OCI-LY7 (cell line): Measurements from ENCODE around the gene MAST1. TPM values are rescaled to one million over a fixed set of nuclear protein-coding genes. Genes with fewer than 3 reads are reported as not detected.

Experiments
- BruUV-seq: library from RNA; stranded (reverse); fragments of 400-500 nt; replicated peaks from 2 replicates; lab custom pipeline; 2021; lab: Mats Ljungman, UMichigan
- CTCF ChIA-PET: fragments of 300-600 bp; sonication (Branson Sonifier 250); formaldehyde crosslinking; loops from one replicate; lab custom pipeline; 2022; ENCODE audit warnings: antibody characterized with exemption; ENCODE audit not compliant: unreplicated experiment; lab: Charles Lee
- POLR2A ChIA-PET: fragments of 300-600 bp; sonication (Branson Sonifier 250); formaldehyde crosslinking; loops from one replicate; lab custom pipeline; 2022; ENCODE audit warnings: antibody characterized with exemption; lab: Charles Lee
- DNase-seq: peaks from one replicate; pipeline ENCODE4 v3.0.0-alpha.2; 2015; ENCODE audit warnings: low spot score
- H2AFZ ChIP-seq: fragments of 200-600 bp; sonication (generic), shearing (Covaris generic); 2 replicates; pipeline ENCODE4 v1.6.1; 2014; ENCODE audit warnings: mild to moderate bottlenecking, antibody characterized with exemption, low read length, moderate library complexity
- H3K27ac ChIP-seq: fragments of 200-600 bp; sonication (generic); 2 replicates; pipeline ENCODE4 v1.5.1; 2014; ENCODE audit warnings: mixed run types, low read depth, mild to moderate bottlenecking, moderate library complexity, low read length, inconsistent platforms; ENCODE audit not compliant: poor library complexity, severe bottlenecking
- H3K36me3 ChIP-seq: fragments of 200-600 bp; sonication (generic); 2 replicates; pipeline ENCODE4 v1.6.1; 2014; ENCODE audit warnings: mild to moderate bottlenecking, antibody characterized with exemption, low read length, moderate library complexity, mixed read lengths; ENCODE audit not compliant: insufficient read depth
- H3K4me1 ChIP-seq: fragments of 200-600 bp; sonication (generic); 2 replicates; pipeline ENCODE4 v1.5.1; 2014; ENCODE audit warnings: mild to moderate bottlenecking, low read length; ENCODE audit not compliant: insufficient read depth, poor library complexity, severe bottlenecking
- H3K4me2 ChIP-seq: fragments of 200-600 bp; sonication (generic); 2 replicates; pipeline ENCODE4 v1.6.1; 2014; ENCODE audit warnings: mild to moderate bottlenecking, low read length
- H3K4me3 ChIP-seq: fragments of 200-600 bp; sonication (generic); 2 replicates; pipeline ENCODE4 v1.5.1; 2014; ENCODE audit warnings: mild to moderate bottlenecking, low read depth, low read length; ENCODE audit not compliant: poor library complexity, severe bottlenecking
- H3K79me2 ChIP-seq: fragments of 200-600 bp; sonication (generic); 2 replicates; pipeline ENCODE4 v1.6.1; 2016; ENCODE audit warnings: low read depth, mild to moderate bottlenecking, low read length, moderate library complexity, mixed read lengths; ENCODE audit not compliant: insufficient read depth
- H3K9me2 ChIP-seq: fragments of 200-600 bp; sonication (generic); 2 replicates; pipeline ENCODE4 v1.6.1; 2016; ENCODE audit warnings: mild to moderate bottlenecking, low read length, mixed read lengths; ENCODE audit not compliant: insufficient read depth
- H3K9me3 ChIP-seq: fragments of 200-600 bp; sonication (generic); 2 replicates; pipeline ENCODE4 v1.6.1; 2014; ENCODE audit warnings: mild to moderate bottlenecking, mixed run types, low read length, mixed read lengths
- H4K20me1 ChIP-seq: fragments of 200-600 bp; sonication (generic); 2 replicates; pipeline ENCODE4 v1.6.1; 2014; ENCODE audit warnings: mild to moderate bottlenecking, antibody characterized with exemption, low read length, moderate library complexity, mixed read lengths; ENCODE audit not compliant: insufficient read depth
- EZH2phosphoT487 ChIP-seq: fragments of 200-600 bp; sonication (generic); IDR thresholded peaks from 2 replicates; pipeline ENCODE4 v1.6.1; 2018; ENCODE audit warnings: low read depth, borderline replicate concordance, mild to moderate bottlenecking, mixed run types, antibody characterized with exemption, low read length, moderate library complexity, mixed read lengths
- intact Hi-C: fragments of 100-400 bp; cut with micrococcal nuclease; formaldehyde crosslinking; loops from one replicate; pipeline ENCODE4 v1.10.0; 2022; ENCODE audit not compliant: unreplicated experiment
- total RNA-seq, 2 experiments: library from RNA; depleted of rRNA in 1 of 2; stranded (reverse); fragments of >200 nt in 1 of 2; shearing (Covaris generic) in 1 of 2; gene quantifications; 2 replicates each; pipeline ENCODE4 v1.2.3, GENCODE V29; 2014 to 2022
- TF ChIP-seq, protein P1 (sequence below): fragments of 200-600 bp; sonication (generic); conservative IDR thresholded peaks from 2 replicates; pipeline ENCODE4 v1.5.1; 2014; ENCODE audit warnings: mild to moderate bottlenecking, antibody characterized with exemption, low read length, moderate library complexity, mixed read lengths

The MAST1 gene
- total RNA-seq, 2 experiments from 2014 or later, result 9.1 to 21.1 TPM

DNA sequence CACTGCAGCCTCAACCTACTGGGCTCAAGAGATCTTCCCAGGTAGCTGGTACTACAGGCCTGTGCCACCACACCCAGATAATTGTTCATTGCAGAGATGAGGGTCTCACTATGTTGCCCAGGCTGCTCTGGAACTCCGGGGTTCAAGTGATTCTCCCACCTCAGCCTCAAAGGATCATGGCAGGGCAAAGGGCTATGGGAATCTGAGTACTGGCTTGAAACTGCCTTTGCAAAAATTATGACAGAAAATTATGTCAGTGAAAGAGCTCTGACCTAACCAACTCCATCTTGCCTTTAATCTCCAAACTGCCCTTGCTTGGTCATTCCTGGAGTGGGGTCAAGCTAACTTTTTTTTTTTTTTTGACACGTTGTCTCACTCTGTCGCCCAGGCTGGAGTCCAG is 44.3 kb downstream of the MAST1 start:
- no TSS peak for BruUV-seq
- peaks cover 9% of the 10 kb centered on the region for H3K36me3 ChIP-seq
- TF ChIP-seq, protein P1, sequence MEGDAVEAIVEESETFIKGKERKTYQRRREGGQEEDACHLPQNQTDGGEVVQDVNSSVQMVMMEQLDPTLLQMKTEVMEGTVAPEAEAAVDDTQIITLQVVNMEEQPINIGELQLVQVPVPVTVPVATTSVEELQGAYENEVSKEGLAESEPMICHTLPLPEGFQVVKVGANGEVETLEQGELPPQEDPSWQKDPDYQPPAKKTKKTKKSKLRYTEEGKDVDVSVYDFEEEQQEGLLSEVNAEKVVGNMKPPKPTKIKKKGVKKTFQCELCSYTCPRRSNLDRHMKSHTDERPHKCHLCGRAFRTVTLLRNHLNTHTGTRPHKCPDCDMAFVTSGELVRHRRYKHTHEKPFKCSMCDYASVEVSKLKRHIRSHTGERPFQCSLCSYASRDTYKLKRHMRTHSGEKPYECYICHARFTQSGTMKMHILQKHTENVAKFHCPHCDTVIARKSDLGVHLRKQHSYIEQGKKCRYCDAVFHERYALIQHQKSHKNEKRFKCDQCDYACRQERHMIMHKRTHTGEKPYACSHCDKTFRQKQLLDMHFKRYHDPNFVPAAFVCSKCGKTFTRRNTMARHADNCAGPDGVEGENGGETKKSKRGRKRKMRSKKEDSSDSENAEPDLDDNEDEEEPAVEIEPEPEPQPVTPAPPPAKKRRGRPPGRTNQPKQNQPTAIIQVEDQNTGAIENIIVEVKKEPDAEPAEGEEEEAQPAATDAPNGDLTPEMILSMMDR, result no peak
- no peak for TF ChIP-seq EZH2phosphoT487
- no peaks in the 10 kb centered on the region for H4K20me1 ChIP-seq
- CTCF ChIA-PET, result interaction anchor here (0.6 kb wide), 1 partner anchor 7 kb away, joined by 3 read pairs; no protein-coding TSS in a partner anchor
- peaks cover 11% of the 10 kb centered on the region for H3K9me3 ChIP-seq
- no peak for DNase-seq
- no peak overlapping the region for H3K4me2 ChIP-seq
- no peak overlapping the region for H2AFZ ChIP-seq
- no peak overlapping the region for H3K4me3 ChIP-seq
- intact Hi-C loops, result no loop called here
- H3K79me2 ChIP-seq, result no peaks in the 10 kb centered on the region
- H3K27ac ChIP-seq, result no peak overlapping the region
- H3K4me1 ChIP-seq, result peaks cover 26% of the 10 kb centered on the region
- H3K9me2 ChIP-seq, result no peaks in the 10 kb centered on the region
- POLR2A ChIA-PET, result interaction anchor here (0.6 to 1.3 kb wide), 4 partner anchors 8 to 58 kb away, joined by 3 to 7 read pairs (median 4); partner anchors contain the start of gene GCDH

DNA sequence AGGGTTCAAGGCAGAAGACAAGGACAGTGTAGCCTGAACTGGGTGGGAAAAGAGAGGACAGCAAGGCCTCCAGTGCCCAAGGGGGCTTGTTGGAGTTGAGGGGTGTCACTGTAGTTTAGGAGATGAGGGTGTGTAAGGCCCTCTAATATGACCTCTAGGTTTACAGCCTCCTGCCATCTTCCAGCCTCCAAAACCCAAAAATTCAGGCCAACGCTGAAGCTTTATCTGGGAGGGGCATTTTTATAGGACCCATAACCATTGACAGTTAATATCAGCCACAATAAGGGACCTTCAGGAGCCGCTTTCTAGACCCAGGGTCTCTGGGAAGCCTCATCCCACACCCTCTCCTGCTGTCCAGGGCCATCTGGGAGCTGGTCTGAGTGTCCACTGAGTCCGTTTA is 45.9 kb downstream of the MAST1 start:
- no peak overlapping the region for H3K27ac ChIP-seq
- peaks cover 26% of the 10 kb centered on the region for H3K4me1 ChIP-seq
- ChIA-PET POLR2A (no interaction called here), CTCF (no interaction called here)
- H3K9me2 ChIP-seq, result no peaks in the 10 kb centered on the region
- H3K9me3 ChIP-seq, result peaks cover 11% of the 10 kb centered on the region
- BruUV-seq, result no TSS peak
- intact Hi-C loops, result no loop called here
- DNase-seq, result no peak
- H2AFZ ChIP-seq, result no peak overlapping the region
- H4K20me1 ChIP-seq, result no peaks in the 10 kb centered on the region
- H3K4me3 ChIP-seq, result no peak overlapping the region
- 0 out of 2 replicates have a peak overlapping the region, but pooled peaks have one; percentile 67 for H3K4me2 ChIP-seq
- TF ChIP-seq, protein P1, result no peak
- no peak for TF ChIP-seq EZH2phosphoT487
- no peaks in the 10 kb centered on the region for H3K79me2 ChIP-seq
- H3K36me3 ChIP-seq, result no peaks in the 10 kb centered on the region

DNA sequence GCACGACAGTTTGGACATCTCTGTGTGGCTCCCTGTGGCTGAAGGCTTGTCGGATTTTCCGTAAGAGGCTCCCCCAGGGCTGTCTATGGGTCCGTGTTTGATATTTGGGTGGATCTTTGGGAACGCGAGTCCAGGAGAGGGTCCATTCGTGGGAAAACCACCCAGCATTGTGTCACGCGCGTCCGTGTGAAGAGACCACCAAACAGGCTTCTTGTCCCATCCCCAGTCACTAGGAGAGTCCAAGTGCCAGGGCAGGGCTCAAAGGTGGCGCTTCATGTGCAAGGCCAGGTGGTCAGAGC is 46.3 kb downstream of the MAST1 start:
- H3K4me2 ChIP-seq, result peak overlapping the region; percentile 67; the same call in 1 of the 2 replicates
- H3K27ac ChIP-seq, result no peak overlapping the region
- peak overlapping the region; percentile 58 for H3K4me3 ChIP-seq
- ChIA-PET CTCF (no interaction called here), POLR2A (no interaction called here)
- H3K9me2 ChIP-seq, result no peaks in the 10 kb centered on the region
- TF ChIP-seq, protein P1, result no peak
- peaks cover 11% of the 10 kb centered on the region for H3K9me3 ChIP-seq
- DNase-seq, result no peak
- H3K79me2 ChIP-seq, result no peaks in the 10 kb centered on the region
- H2AFZ ChIP-seq, result no peak overlapping the region
- BruUV-seq, result no TSS peak
- intact Hi-C loops, result no loop called here
- no peaks in the 10 kb centered on the region for H3K36me3 ChIP-seq
- peaks cover 25% of the 10 kb centered on the region for H3K4me1 ChIP-seq
- no peaks in the 10 kb centered on the region for H4K20me1 ChIP-seq
